K562 (cell line): ENCODE results near the gene ZNF699.

Experiments
- BCLAF1 ChIP-seq, 2 experiments: fragments of 450-650 bp in 1 of 2; IDR thresholded peaks; 2 replicates each; pipeline ENCODE4 v1.6.1; 2011 to 2017; ENCODE audit warnings: low read depth in 2 of 2, antibody characterized with exemption in 1 of 2, borderline replicate concordance in 1 of 2, low read length in 1 of 2, mild to moderate bottlenecking in 1 of 2, mixed read lengths in 1 of 2; ENCODE audit not compliant: control insufficient read depth in 1 of 2
- CHD4 ChIP-seq: fragments of 200-600 bp; sonication (generic); IDR thresholded peaks from 3 replicates; pipeline ENCODE4 v1.6.1; 2012; ENCODE audit warnings: low read depth, mild to moderate bottlenecking, mixed read lengths, low read length, inconsistent platforms; ENCODE audit not compliant: insufficient read depth, insufficient replicate concordance, poor library complexity, severe bottlenecking
- E2F4 ChIP-seq: sonication (generic); formaldehyde crosslinking; IDR thresholded peaks from 2 replicates; pipeline ENCODE4 v1.8.0; 2022; ENCODE audit warnings: mild to moderate bottlenecking, low read depth, missing genetic modification reagents
- ELF4 ChIP-seq: fragments of 450-650 bp; formaldehyde crosslinking; IDR thresholded peaks from 2 replicates; pipeline ENCODE4 v1.4.0; 2022; ENCODE audit warnings: missing genetic modification characterization
- PURB ChIP-seq: sonication (generic); formaldehyde crosslinking; IDR thresholded peaks from 2 replicates; pipeline ENCODE4 v1.9.0; 2021; ENCODE audit warnings: low read depth, mild to moderate bottlenecking, missing genetic modification reagents
- STAT6 ChIP-seq: sonication (generic); formaldehyde crosslinking; IDR thresholded peaks from 2 replicates; pipeline ENCODE4 v1.8.1; 2023; ENCODE audit warnings: mild to moderate bottlenecking, missing genetic modification reagents
- TFAP4 ChIP-seq: sonication (generic); formaldehyde crosslinking; IDR thresholded peaks from 2 replicates; pipeline ENCODE4 v1.8.0; 2022; ENCODE audit warnings: missing genetic modification reagents, mild to moderate bottlenecking, moderate library complexity, borderline replicate concordance
- ZNF586 ChIP-seq: fragments of 450-650 bp; formaldehyde crosslinking; conservative IDR thresholded peaks from 2 replicates; pipeline ENCODE4 v1.4.0; 2020; ENCODE audit warnings: mild to moderate bottlenecking, moderate library complexity
- ZSCAN29 ChIP-seq: fragments of 450-650 bp; IDR thresholded peaks from 2 replicates; pipeline ENCODE4 v1.6.1; 2017

- TF ChIP-seq BCLAF1 (IDR thresholded peaks at IDR 0.05; ENCODE audit: borderline replicate concordance in 1 of 2, control insufficient read depth in 1 of 2, low read depth in 2 of 2, low read length in 1 of 2) (no peak), STAT6 (CRISPR knock-in tag) (no peak), E2F4 (CRISPR knock-in tag) (no peak), TFAP4 (CRISPR knock-in tag) (no peak), ELF4 (CRISPR knock-in tag) (no peak), CHD4 (no peak), PURB (CRISPR knock-in tag) (no peak), ZSCAN29 (no peak), ZNF586 (no peak)
Measured at GRCh38 chr19:9354651-9355050, 45.0 kb upstream of the ZNF699 start.
